Fibroblast of skin of back (primary cell): ENCODE results near the gene PPP4R3B.

ENCODE experiments used
- DNase-seq: peaks from one replicate; pipeline ENCODE4 v3.0.0-alpha.2; 2013

Gene PPP4R3B

GRCh38 chr2:55511508-55512124 is 105.8 kb downstream of the PPP4R3B start:
- peak; percentile 55 for DNase-seq

GRCh38 chr2:55502590-55503141 is 114.8 kb downstream of the PPP4R3B start:
- DNase-seq: no peak

GRCh38 chr2:55500025-55500424 is 117.4 kb downstream of the PPP4R3B start:
- DNase-seq: peak; percentile 67

GRCh38 chr2:55498582-55498981 is 118.8 kb downstream of the PPP4R3B start:
- no peak for DNase-seq
